ENCODE data around the gene MADCAM1.

- TF ChIP-seq CTCF (conservative IDR thresholded peaks at IDR 0.05; ENCODE audit: low read depth, low read length) (no peak), EZH2 (IDR thresholded peaks at IDR 0.05; ENCODE audit: borderline replicate concordance, low read depth, low read length, poor library complexity, severe bottlenecking) (no peak)
These were observed 26.4 kb downstream of the MADCAM1 start for GRCh38 chr19:522726-523125.
